SU-DHL-6 (cell line): ENCODE measurements around the gene MINDY3.
"Not testable (repeated sequence)": the region's sequence is repeated elsewhere in the genome, so short reads cannot be mapped to it uniquely, and the experiment has no call there.

Experiments
- H2AFZ ChIP-seq: fragments of 200-600 bp; sonication (generic); 2 replicates; pipeline ENCODE4 v1.6.1; 2014; ENCODE audit warnings: low read depth, mild to moderate bottlenecking, moderate library complexity, mixed read lengths, antibody characterized with exemption, low read length; ENCODE audit not compliant: severe bottlenecking
- H3F3A ChIP-seq: fragments of 200-600 bp; shearing (Covaris generic); 2 replicates; pipeline ENCODE4 v1.6.0; 2016; ENCODE audit warnings: antibody characterized with exemption, mild to moderate bottlenecking; ENCODE audit not compliant: insufficient read depth
- H3K27ac ChIP-seq: fragments of 200-600 bp; sonication (generic); 2 replicates; pipeline ENCODE4 v1.5.1; 2016; ENCODE audit warnings: low read depth, mild to moderate bottlenecking, low read length, moderate library complexity, mixed read lengths
- H3K27me3 ChIP-seq: fragments of 200-600 bp; sonication (generic), shearing (Covaris generic); 2 replicates; pipeline ENCODE4 v1.6.0; 2014; ENCODE audit warnings: mild to moderate bottlenecking, low read length
- H3K36me3 ChIP-seq: fragments of 200-600 bp; sonication (generic); 2 replicates; pipeline ENCODE4 v1.6.1; 2014; ENCODE audit warnings: mild to moderate bottlenecking, low read length, mixed read lengths
- H3K4me2 ChIP-seq: fragments of 300-600, 200-600 bp; shearing (Covaris generic), sonication (generic); 2 replicates; pipeline ENCODE4 v1.6.0; 2014; ENCODE audit warnings: low read length, low read depth, mild to moderate bottlenecking; ENCODE audit not compliant: poor library complexity, severe bottlenecking
- H3K4me3 ChIP-seq: fragments of 200-600 bp; sonication (generic); 2 replicates; pipeline ENCODE4 v1.5.1; 2014; ENCODE audit warnings: antibody characterized with exemption, low read length, mild to moderate bottlenecking, mixed read lengths; ENCODE audit not compliant: insufficient read depth, poor library complexity, severe bottlenecking
- H3K79me2 ChIP-seq: fragments of 200-600 bp; sonication (generic); 2 replicates; pipeline ENCODE4 v1.6.1; 2014; ENCODE audit warnings: mild to moderate bottlenecking, low read length, moderate library complexity; ENCODE audit not compliant: insufficient read depth
- H3K9ac ChIP-seq: fragments of 200-600 bp; sonication (generic); 2 replicates; pipeline ENCODE4 v1.7.0; 2014; ENCODE audit warnings: mild to moderate bottlenecking, low read length
- H3K9me2 ChIP-seq: fragments of 200-600 bp; sonication (generic); replicated peaks from 2 replicates; pipeline ENCODE4 v1.6.1; 2014; ENCODE audit warnings: low read length; ENCODE audit not compliant: insufficient read depth
- H3K9me3 ChIP-seq: fragments of 200-600 bp; sonication (generic); 2 replicates; pipeline ENCODE4 v1.6.1; 2014; ENCODE audit warnings: low read length, mixed read lengths; ENCODE audit not compliant: insufficient read depth
- H4K20me1 ChIP-seq: fragments of 200-600 bp; sonication (generic); 2 replicates; pipeline ENCODE4 v1.6.1; 2014; ENCODE audit warnings: low read depth, mild to moderate bottlenecking, antibody characterized with exemption, low read length, moderate library complexity, mixed read lengths
- EZH2phosphoT487 ChIP-seq: fragments of 200-600 bp; sonication (generic), shearing (Covaris generic); conservative IDR thresholded peaks from 2 replicates; pipeline ENCODE4 v1.6.1; 2018; ENCODE audit warnings: mild to moderate bottlenecking, antibody characterized with exemption, low read length, moderate library complexity, mixed read lengths
- TF ChIP-seq, protein P1 (sequence below): fragments of 200-600 bp; sonication (generic); IDR thresholded peaks from one replicate; pipeline ENCODE4 v1.5.1; 2017; ENCODE audit warnings: antibody characterized with exemption, mild to moderate bottlenecking, low read length, moderate library complexity; ENCODE audit not compliant: insufficient read depth, poor library complexity, severe bottlenecking

The MINDY3 gene

DNA sequence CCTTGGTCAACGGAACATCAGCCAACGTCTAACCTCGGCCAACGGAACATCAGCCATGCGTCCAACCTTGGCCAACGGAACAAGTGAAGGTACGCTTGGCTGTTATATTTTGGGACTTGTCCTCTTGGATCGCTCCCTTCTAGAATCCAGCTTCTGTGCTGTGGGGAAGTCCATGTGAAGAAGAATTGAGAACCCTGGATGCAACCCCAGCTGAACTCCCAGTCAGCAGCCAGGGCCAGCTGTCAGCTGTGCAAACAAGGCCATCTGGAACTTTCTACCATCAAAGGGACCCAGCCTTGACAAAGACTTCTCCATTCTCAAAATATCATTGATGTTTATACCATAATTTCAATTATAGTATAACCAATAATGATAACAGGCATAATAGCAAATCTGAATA lies 97.3 kb downstream of the MINDY3 start:
- no peak for TF ChIP-seq EZH2phosphoT487
- TF ChIP-seq, protein P1, sequence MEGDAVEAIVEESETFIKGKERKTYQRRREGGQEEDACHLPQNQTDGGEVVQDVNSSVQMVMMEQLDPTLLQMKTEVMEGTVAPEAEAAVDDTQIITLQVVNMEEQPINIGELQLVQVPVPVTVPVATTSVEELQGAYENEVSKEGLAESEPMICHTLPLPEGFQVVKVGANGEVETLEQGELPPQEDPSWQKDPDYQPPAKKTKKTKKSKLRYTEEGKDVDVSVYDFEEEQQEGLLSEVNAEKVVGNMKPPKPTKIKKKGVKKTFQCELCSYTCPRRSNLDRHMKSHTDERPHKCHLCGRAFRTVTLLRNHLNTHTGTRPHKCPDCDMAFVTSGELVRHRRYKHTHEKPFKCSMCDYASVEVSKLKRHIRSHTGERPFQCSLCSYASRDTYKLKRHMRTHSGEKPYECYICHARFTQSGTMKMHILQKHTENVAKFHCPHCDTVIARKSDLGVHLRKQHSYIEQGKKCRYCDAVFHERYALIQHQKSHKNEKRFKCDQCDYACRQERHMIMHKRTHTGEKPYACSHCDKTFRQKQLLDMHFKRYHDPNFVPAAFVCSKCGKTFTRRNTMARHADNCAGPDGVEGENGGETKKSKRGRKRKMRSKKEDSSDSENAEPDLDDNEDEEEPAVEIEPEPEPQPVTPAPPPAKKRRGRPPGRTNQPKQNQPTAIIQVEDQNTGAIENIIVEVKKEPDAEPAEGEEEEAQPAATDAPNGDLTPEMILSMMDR: no peak

DNA sequence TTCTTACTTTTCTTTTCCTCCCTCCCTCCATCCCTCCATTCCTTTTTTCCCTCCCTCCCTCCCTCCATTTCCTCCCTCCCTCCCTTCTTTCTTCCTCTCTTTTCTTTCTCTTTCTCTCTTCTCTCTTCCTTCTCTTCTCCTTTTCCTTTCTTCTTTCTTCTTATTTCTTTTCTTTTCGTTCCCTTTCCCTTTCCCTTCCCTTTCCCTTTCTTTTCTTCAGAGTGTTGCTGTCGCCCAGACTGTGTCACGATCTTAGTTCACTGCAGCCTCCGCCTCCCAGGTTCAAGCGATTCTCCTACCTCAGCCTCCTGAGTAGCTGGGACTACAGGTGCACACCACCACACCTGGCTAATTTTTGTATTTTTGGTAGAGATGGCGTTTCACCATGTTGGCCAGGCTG lies 98.1 kb downstream of the MINDY3 start:
- not testable (repeated sequence) for H4K20me1 ChIP-seq, H3K4me2 ChIP-seq, H3K27ac ChIP-seq, H2AFZ ChIP-seq, H3K9me3 ChIP-seq, H3K9ac ChIP-seq, H3K36me3 ChIP-seq, H3F3A ChIP-seq, H3K79me2 ChIP-seq, H3K9me2 ChIP-seq, H3K4me3 ChIP-seq, H3K27me3 ChIP-seq

More for the DNA sequence above, 97.3 kb downstream of the MINDY3 start:
- H3K36me3 ChIP-seq: no peaks in the 10 kb centered on the region
- no peaks in the 10 kb centered on the region for H3K9me3 ChIP-seq
- no peaks in the 10 kb centered on the region for H3F3A ChIP-seq
- H3K27me3 ChIP-seq: no peaks in the 10 kb centered on the region
- H3K9ac ChIP-seq: no peak overlapping the region
- H3K4me3 ChIP-seq: no peak overlapping the region
- H4K20me1 ChIP-seq: no peaks in the 10 kb centered on the region
- H3K9me2 ChIP-seq: no peaks in the 10 kb centered on the region
- no peaks in the 10 kb centered on the region for H3K79me2 ChIP-seq
- H3K27ac ChIP-seq: no peak overlapping the region
- no peak overlapping the region for H3K4me2 ChIP-seq
- no peak overlapping the region for H2AFZ ChIP-seq

DNA sequence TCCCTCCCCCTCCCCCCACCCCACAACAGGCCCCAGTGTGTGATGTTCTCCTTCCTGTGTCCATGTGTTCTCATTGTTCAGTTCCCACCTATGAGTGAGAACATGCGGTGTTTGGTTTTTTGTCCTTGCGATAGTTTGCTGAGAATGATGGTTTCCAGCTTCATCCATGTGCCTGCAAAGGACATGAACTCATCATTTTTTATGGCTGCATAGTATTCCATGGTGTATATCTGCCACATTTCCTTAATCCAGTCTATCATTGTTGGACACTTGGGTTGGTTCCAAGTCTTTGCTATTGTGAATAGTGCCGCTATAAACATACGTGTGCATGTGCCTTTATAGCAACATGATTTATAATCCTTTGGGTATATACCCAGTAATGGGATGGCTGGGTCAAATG lies 99.1 kb downstream of the MINDY3 start:
- not testable (repeated sequence) for H3K9ac ChIP-seq, H3K36me3 ChIP-seq, H3F3A ChIP-seq, H3K27me3 ChIP-seq, H3K9me3 ChIP-seq, H3K4me3 ChIP-seq, H3K27ac ChIP-seq, H3K4me2 ChIP-seq, H3K9me2 ChIP-seq, H2AFZ ChIP-seq, H4K20me1 ChIP-seq, H3K79me2 ChIP-seq

DNA sequence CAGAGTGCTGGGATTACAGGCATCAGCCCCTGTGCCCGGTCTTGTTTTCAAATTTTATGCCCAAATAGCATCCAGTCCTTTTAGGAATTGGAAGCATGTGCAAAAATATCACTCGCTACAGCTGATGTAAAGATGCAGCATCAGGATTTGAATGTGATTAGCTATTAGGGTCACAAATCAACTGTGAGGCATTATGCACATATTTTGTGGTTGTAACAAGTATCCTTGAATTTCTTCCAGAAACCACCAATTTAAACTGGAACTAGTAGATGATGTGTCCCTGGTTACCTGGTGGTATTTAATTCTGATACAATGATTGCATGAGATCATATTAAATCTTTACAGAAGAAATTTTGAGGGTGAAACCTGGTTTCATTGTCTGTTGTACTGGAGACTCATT lies 99.6 kb downstream of the MINDY3 start:
- Histone ChIP-seq H3K9me3 (no peaks in the 10 kb centered on the region), H3K79me2 (no peaks in the 10 kb centered on the region), H3K27ac (no peak overlapping the region), H3K36me3 (no peaks in the 10 kb centered on the region), H3K4me3 (no peak overlapping the region), H3K9ac (no peak overlapping the region), H4K20me1 (no peaks in the 10 kb centered on the region), H2AFZ (no peak overlapping the region), H3K27me3 (no peaks in the 10 kb centered on the region), H3F3A (no peaks in the 10 kb centered on the region), H3K9me2 (no peaks in the 10 kb centered on the region), H3K4me2 (no peak overlapping the region)
- TF ChIP-seq, protein P1: no peak
- TF ChIP-seq EZH2phosphoT487: no peak
